HG02981 (cell line): Measurements from ENCODE around the gene LARGE1.

ENCODE experiments used
- ATAC-seq: cut with Tn5 transposase; IDR thresholded peaks from one replicate; pipeline ENCODE4 v1.9.1; 2021; ENCODE audit warnings: mild to moderate bottlenecking, moderate library complexity; ENCODE audit not compliant: unreplicated experiment

Gene LARGE1

GRCh38 chr22:33886696-33887095 lies 33.6 kb downstream of the LARGE1 start:
- no peak for ATAC-seq

DNA sequence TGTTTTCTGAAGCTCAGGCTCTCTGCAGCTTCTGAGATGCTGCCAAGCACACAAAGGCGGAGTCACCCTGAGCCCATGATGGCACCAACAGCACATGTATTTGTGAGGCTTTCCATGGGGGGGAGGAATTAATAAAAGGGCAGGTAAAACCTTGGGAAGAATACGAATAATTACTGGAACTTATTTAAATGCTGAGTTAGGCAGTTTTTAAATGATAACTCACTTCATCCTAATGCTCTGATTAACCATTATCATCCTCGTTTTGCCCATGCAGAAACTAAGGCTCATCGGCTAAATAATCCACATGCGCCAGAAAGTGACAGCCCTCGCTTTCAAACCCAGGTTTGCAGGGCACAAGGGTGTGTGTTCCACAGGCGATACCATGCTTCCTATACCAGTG lies 35.4 kb downstream of the LARGE1 start:
- ATAC-seq, result no peak

DNA sequence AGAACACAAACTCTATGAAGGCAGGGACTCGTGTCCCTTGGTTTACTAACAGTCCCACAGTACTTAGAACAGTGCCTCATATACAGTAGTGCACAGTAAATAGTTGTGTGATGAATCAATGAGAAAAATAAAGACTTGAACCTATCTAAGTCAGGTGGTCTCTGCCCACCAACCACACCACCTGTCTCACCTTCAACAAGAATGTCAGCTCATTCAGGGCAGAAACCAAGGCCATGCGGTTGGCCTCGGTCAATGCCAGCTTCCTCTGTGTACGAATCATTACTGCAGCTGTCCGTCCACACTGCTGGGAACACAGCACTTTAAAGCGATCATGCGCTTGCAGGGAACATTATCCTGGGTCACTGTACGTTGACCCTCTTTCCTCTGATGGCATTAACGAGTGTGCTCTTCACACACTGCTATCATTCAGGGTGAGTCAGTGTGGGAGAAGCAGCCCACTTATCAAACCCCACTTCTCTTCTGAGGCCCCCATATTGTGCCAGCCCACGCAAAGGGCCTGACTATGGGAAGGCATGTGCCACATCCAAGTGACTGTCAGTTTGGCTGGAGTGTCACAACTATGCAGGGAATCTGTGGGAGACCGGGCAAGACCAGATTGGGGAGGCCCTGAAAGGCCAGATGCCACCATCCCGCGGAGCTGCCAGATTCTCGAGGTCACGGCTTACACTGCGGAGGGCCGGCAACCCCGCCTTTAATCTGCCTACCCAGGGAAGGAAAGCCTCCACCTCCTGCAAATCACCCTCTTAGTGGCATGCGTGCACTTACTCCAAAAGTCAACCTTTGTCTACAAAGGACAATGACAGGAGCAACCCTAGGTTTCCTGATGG lies 36.1 kb downstream of the LARGE1 start:
- ATAC-seq, result no peak

GRCh38 chr22:33883561-33883960 lies 36.7 kb downstream of the LARGE1 start:
- no peak for ATAC-seq

DNA sequence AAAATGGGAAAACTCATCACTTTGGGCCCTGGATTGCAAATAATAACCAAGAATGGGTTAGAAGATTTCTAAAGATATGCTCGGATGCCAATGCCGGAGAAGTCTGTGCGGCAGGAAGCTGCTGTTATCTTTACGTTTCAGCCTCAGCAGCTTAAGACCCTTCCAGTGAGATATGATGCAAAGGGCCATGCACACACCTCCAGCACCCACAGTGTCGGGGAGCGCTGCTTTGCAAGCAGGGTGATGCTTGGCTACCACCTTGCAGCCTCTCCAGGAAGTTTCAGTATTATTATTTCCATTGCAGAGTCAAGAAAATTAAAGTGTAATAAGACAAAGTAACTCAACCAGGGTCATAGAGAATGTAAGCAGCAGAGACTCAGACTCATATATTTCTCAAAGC lies 37.3 kb downstream of the LARGE1 start:
- ATAC-seq, result no peak

DNA sequence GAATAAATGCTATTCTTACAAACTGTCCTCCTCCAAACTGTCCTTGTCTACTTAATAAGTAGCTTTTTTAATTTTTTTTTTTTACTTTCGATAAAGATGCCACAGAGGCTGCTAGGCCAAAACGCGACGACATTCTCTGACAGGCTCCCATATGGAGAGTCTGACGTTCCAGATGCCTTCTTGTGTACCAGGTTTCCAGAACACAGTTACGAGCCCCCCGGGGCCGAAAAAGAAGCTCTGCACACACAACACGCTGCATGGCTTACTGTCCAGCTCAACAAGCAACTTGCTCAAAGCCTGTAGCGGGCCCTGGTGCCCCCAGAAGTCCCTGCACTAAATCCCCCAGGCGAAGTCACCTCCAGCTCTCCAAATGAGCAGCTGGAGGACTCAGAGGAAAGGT lies 39.3 kb downstream of the LARGE1 start:
- no peak for ATAC-seq

DNA sequence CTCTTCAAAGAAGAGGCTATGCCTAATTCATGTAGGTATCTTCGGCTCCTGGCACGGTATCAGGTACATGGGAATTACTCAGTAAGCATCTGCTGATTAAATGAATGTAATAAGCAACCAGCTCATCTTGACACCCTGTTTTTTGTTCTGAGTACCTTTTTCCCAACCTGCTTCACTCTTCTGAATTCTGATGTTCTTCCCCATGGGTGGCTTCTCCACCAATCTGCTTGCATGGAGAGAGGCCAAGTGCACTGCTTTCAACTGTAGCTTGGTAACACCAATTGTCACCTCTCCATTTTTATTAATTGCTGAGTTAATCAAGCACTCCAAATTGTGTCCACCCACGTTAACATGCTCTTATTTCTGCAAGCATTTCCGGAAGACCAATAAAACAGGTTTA lies 40.5 kb downstream of the LARGE1 start:
- no peak for ATAC-seq

- no peak for ATAC-seq
These were observed 45.0 kb downstream of the LARGE1 start for GRCh38 chr22:33875316-33875715.

DNA sequence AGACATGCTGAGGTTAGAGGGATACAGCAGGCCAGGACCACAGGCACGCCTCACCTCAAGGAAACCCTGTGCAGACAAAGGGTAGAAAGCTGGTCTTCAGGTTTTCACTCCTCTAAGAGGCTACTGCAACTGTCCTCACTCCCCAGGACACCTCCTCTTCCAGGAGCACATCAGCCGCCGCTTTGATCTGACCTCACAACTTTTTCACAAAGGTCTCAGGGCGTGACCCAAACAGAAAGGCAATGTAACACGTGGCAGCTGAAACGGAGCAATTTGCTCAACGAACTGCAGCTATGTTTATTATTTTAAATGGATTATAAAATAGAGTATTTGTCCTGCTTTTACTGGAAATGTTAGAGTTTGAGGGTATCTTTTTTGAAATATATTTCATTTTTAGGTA lies 46.1 kb downstream of the LARGE1 start:
- no peak for ATAC-seq

GRCh38 chr22:33873666-33874065 lies 46.6 kb downstream of the LARGE1 start:
- ATAC-seq, result no peak

- no peak for ATAC-seq
These were observed 47.1 kb downstream of the LARGE1 start for GRCh38 chr22:33873186-33873585.

GRCh38 chr22:33871935-33872334 lies 48.3 kb downstream of the LARGE1 start:
- no peak for ATAC-seq

DNA sequence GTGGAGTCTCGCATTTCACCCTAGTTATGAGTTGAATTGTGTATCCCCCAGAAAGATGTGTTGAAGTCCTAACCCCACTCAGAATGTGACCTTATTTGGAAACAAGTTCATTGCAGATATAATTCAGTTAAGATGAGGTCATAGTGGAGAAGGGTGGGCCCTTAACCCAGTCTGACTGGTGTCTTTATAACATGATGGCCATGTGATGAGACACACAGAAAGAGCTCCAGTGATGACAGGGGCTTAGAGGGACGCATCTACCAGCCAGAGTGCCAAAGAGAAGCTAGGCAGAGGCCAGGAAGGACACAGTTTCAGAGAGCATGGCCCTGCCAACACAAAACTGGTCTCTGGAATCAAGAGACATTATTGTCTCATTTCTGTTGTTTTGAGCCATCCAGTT lies 50.3 kb downstream of the LARGE1 start:
- ATAC-seq, result no peak

DNA sequence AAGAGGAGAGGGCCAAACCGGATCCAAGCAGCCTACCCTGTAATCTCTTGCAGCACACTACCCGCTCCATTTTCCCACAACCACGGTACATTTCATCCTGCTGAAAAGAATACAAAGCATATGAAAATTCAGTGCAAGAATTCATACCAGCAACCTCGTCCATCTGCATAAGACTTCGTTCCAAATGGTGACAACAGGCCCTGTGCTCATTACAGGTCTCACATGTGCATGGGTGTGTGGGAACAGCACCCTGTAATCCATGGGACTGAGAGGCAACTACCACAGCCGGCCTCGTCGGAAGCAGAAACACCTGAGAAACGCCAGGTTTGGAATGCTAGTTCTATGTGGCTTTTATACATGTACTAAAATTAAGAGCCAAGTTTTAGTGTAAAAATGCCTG lies 52.3 kb downstream of the LARGE1 start:
- no peak for ATAC-seq

DNA sequence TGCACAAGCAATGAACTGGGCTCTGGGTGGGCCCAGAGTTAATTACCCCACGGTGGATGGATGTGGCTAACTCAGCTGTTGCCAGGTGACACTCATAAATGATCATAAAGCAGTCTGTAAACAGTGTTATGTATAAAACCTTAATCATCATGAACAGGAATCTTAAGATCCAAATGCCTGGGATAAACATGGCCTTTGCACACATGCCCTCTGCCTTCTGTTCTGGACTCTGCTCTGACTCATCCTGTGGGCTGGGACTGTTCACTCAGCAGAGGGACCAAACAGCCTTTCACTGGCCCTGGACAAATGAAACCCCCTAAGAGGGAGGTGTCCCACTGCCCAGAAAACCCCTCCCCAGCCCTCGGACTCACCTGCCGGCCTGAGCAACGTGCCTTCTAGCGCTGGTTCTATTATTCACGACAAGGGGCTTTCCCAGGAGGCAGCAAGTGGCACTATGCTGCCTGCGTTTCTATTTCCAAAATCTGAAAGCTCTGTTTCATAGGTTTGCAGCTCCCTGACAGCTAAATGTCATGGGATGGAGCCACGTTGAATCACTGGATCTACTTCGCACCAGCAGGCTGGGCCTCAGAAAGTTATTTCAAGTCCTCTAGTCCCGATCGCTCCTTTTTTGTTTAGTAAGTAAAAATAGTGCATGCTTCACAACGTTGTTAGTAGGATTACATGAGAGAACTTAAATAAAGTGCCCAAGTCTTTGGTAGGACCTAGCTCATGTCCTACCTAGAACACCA lies 53.0 kb downstream of the LARGE1 start:
- no peak for ATAC-seq

- no peak for ATAC-seq
These were observed 53.8 kb downstream of the LARGE1 start for GRCh38 chr22:33866511-33866910.

DNA sequence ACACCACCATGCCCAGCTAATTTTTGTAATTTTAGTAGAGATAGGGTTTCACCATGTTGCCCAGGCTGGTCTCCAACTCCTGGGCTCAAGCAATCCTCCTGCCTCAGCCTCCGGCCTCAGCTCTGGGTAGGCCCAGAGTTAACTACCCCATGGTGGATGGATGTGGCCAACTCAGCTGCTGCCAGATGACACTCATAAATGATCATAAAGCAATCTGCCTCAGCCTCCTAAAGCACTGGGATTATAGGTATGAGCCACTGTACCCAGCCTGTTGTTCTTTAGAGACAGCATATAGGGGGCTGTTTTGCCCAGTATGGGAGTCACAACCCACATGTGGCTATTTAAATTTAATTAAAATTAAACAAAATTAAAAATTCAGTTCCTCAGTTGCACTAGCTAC lies 54.3 kb downstream of the LARGE1 start:
- no peak for ATAC-seq

GRCh38 chr22:33865248-33865647 lies 55.0 kb downstream of the LARGE1 start:
- no peak for ATAC-seq

DNA sequence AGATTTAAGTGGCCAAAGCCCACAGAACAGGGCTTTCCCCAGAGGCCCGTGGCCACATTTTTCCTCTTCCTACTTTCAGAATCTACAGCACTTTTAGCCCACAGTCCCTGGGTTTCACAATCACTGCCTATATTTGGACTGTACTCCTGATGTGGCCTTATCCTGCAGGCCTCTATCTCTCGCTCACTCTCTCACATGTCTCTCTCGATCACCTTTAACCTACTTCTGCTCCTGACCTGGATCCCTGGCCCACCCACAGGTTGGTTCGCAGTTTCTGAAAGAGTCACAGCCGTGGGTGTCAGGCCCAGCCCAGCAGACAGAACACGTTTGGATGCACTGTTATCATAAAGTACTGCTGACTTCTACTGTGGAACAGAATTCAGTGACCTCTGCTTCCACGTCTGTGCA lies 55.5 kb downstream of the LARGE1 start:
- no peak for ATAC-seq

- ATAC-seq, result no peak
These were observed 58.9 kb downstream of the LARGE1 start for GRCh38 chr22:33861216-33861875.

DNA sequence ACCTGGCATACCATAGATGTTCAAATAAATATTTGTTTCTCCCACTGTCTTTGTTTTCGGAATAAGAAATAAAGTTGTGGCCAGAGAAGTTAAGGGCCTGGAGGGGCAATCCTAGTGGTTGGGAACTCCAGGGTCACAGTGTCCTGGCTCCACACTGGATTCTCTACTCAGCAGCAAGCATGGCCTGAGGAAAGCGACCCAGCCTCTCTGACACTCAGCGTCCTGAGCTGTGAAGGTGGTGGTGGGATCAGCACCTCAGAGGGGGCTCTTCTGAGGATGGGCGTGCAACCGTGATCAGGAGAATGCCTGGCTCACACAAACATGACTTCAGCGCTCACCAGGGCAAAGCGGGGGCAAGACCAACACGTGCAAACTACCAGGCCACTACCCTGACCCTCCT lies 59.9 kb downstream of the LARGE1 start:
- ATAC-seq, result no peak

DNA sequence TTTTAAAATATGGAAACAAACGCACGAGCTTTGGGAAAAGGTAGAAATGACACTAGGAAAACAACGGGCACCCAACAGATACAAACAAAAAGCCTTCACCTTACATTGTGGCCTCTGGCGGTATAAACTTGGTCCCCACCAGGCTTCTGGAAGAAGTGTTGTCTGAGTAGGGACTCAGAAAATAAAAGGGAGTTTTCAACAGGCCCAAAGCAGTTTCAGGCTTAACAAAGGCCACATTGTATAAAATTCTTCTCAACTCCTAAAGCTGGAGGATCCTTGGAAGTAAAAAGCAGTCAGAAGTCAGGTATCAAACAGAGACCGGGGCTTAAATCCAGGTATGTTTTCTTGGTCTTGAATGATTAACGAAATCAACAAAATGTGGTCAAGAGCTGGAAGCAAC lies 61.0 kb downstream of the LARGE1 start:
- ATAC-seq, result no peak
